ENCODE data around the gene UXS1.

DNA sequence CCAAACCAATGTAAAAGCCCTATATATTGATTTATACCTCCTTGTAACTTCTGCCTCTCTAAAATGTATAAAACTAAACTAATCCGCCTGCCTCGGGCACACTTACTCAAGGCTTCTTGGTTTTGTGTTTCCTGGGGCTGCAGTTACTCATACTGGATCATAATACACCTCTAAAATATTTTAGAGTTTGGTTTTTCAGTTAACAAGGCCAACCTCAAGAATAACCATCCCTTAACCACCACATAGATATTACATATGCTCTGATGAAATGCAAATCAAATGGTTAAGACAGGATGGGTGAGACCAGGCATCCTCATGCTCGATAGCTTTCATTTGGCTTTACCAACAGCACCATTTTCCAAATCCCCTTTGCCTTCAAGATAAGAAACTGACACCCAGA, 46.4 kb downstream of the UXS1 start:
- TF ChIP-seq, protein P1, sequence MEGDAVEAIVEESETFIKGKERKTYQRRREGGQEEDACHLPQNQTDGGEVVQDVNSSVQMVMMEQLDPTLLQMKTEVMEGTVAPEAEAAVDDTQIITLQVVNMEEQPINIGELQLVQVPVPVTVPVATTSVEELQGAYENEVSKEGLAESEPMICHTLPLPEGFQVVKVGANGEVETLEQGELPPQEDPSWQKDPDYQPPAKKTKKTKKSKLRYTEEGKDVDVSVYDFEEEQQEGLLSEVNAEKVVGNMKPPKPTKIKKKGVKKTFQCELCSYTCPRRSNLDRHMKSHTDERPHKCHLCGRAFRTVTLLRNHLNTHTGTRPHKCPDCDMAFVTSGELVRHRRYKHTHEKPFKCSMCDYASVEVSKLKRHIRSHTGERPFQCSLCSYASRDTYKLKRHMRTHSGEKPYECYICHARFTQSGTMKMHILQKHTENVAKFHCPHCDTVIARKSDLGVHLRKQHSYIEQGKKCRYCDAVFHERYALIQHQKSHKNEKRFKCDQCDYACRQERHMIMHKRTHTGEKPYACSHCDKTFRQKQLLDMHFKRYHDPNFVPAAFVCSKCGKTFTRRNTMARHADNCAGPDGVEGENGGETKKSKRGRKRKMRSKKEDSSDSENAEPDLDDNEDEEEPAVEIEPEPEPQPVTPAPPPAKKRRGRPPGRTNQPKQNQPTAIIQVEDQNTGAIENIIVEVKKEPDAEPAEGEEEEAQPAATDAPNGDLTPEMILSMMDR (IDR thresholded peaks at IDR 0.05) = no peak
- no peak for TF ChIP-seq EZH2 (IDR thresholded peaks at IDR 0.05; ENCODE audit: borderline replicate concordance, insufficient read depth, low read depth, low read length, poor library complexity, severe bottlenecking)
